Stromal cell of bone marrow (primary cell): ENCODE results near the gene APBA1.

Source experiments
- DNase-seq: peaks from one replicate; pipeline ENCODE4 v3.0.0-alpha.2; 2012; ENCODE audit warnings: low read depth

APBA1 gene

GRCh38 chr9:69671879-69672595 is at the start of gene APBA1:
Gene APBA1, minus strand, starts transcription at chr9:69672371.
- peak; percentile 44 for DNase-seq

- no peak for DNase-seq
These were observed 47.8 kb upstream of the APBA1 start for GRCh38 chr9:69719983-69720382.

- no peak for DNase-seq
These were observed 47.2 kb upstream of the APBA1 start for GRCh38 chr9:69719367-69719766.

- no peak for DNase-seq
These were observed 46.0 kb upstream of the APBA1 start for GRCh38 chr9:69718218-69718617.

- no peak for DNase-seq
These were observed 43.7 kb upstream of the APBA1 start for GRCh38 chr9:69715825-69716224.

GRCh38 chr9:69715096-69715495 is 42.9 kb upstream of the APBA1 start:
- DNase-seq: no peak

- DNase-seq: no peak
These were observed 25.3 kb upstream of the APBA1 start for GRCh38 chr9:69697475-69697874.

GRCh38 chr9:69696802-69697201 is 24.6 kb upstream of the APBA1 start:
- no peak for DNase-seq

- no peak for DNase-seq
These were observed 17.9 kb upstream of the APBA1 start for GRCh38 chr9:69689991-69690538.

- no peak for DNase-seq
These were observed 11.8 kb upstream of the APBA1 start for GRCh38 chr9:69683927-69684326.

GRCh38 chr9:69678843-69679538 is 6.8 kb upstream of the APBA1 start:
- DNase-seq: no peak

- DNase-seq: no peak
These were observed 5.8 kb upstream of the APBA1 start for GRCh38 chr9:69677931-69678330.

- no peak for DNase-seq
These were observed 3.4 kb upstream of the APBA1 start for GRCh38 chr9:69675563-69675962.

- DNase-seq: peak; percentile 87
These were observed 2.7 kb upstream of the APBA1 start for GRCh38 chr9:69674716-69675438.

GRCh38 chr9:69674112-69674685 is 2.0 kb upstream of the APBA1 start:
- no peak for DNase-seq

- DNase-seq: no peak
These were observed 1.1 kb upstream of the APBA1 start for GRCh38 chr9:69673311-69673640.

GRCh38 chr9:69672596-69673310 is 582 bp upstream of the APBA1 start:
- peak; percentile 73 for DNase-seq

GRCh38 chr9:69671311-69671878 is 776 bp downstream of the APBA1 start:
- no peak for DNase-seq

- no peak for DNase-seq
These were observed 4.9 kb downstream of the APBA1 start for GRCh38 chr9:69667306-69667705.

- DNase-seq: no peak
These were observed 11.9 kb downstream of the APBA1 start for GRCh38 chr9:69660304-69660703.

- no peak for DNase-seq
These were observed 13.0 kb downstream of the APBA1 start for GRCh38 chr9:69658987-69659675.
